Activated T-helper 1 cell treated with anti-CD3 and anti-CD28 coated beads, Interleukin-2, amount 50 U/mL, for 16 hours (primary cell): ENCODE results near the gene MACROD2.

Experiments used
- DNase-seq, 2 donors: peaks; one replicate each; pipeline ENCODE4 v3.0.0-alpha.2; 2020; ENCODE audit warnings: low read depth in 1 of 2, low spot score in 1 of 2

MACROD2 gene

GRCh38 chr20:15297059-15297875, 1302.0 kb downstream of the MACROD2 start:
- DNase-seq, result no peak

DNA sequence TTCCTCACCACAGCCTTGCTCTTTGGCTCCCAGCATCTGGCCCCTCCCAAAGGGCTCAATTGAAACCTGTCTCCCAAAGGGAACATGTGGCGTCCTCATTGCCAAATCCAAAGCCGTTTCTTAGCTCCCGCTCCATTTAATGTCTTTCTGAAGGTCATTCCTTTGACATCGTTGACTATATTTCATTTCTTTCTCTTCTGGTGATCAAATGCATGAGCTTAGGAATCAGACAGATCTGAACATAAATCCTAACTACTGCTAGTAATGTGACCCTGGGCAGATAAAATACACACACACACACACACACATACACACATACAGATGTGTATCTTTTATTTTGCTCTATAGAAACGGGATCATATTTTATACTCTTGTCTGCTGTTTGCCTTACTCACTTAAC, 1306.8 kb downstream of the MACROD2 start:
- no peak for DNase-seq

- DNase-seq, result no peak
Observed at GRCh38 chr20:15310361-15310760, 1315.0 kb downstream of the MACROD2 start.

GRCh38 chr20:15316556-15316955, 1321.2 kb downstream of the MACROD2 start:
- DNase-seq, result no peak

DNA sequence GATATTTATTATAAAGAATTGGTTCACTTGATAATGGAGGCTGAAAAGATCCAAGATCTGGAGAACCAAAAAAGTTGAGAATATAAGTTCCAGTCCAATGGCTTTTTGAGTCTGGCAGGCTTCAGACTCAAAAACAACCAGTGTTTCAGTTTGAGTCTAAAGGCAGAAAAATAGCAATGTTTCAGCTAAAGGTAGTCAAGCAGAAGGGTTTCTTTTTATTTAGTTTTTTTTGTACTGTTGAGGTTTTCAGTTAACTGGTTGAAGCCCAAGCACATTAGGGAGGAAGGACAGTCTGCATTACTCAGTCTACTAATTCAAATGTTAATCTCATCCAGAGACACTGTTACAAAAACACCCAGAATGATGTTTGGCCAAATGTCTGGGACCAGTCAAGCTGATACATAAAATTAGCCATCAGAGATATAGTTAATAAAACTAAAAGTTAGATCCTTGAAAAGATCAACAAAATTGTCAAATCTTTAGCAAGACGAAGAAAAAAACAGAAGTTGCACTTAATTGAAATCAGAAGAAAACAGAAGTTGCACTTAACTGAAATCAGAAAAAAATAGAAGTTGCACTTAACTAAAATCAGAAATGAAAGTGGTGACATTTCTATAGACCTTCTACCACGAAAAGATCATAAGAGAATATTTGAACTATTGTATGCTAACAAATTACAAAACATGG, 1322.4 kb downstream of the MACROD2 start:
- no peak for DNase-seq

DNA sequence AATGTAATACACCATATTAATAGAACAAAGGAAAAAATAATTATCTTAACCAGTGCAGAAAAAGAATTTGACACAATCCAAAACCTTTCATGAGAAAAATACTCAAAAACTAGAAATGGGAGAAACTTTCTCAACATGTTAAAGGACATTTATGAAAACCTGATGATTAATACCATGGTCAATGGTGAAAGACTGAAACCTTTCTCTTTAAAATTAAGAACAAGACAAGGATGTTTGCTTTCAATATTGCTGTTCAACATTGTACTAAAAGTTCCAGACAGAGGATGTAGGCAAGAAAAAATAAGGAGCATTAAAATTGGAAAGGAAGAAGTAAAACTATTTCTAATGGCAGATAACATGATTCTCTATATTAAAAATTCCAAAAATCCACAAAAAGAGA, 1323.4 kb downstream of the MACROD2 start:
- no peak for DNase-seq

DNA sequence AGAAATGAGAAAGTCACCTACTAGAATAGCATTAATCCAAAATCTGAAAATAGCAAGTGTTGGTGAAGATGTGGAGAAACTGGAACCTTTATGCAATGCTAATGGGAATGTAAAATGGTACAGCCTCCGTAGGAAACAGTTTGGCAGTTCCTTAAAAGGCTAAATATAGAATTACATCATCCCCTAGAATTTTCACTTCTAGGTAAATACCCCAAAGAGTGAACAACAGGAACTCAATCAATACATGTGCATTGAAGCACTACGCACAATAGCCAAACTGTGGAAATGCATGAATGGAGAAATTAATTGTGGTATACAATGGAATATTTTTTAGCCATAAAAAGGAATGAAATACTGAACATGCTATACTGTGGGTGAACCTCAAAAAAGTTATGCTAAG, 1324.1 kb downstream of the MACROD2 start:
- DNase-seq, result no peak

DNA sequence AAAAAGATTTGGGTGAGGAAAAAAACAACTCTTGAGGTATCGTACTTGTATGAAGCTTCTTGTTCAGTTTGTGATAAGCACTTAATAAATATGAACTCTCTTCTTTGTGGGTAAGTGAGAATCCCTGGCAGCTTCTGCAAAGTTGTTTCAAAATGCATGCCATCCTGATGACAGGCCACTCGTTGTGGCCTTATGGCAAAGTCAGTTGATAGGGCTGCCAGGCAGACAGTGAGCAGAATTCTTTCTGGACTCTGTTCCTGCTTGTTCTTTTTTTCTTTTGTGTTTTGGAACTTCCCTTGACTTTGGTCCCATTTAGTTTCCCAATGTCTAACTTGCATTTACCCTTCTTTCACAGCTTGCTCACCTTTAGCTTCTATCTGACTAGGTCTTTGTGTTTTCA, 1325.6 kb downstream of the MACROD2 start:
- DNase-seq, result no peak

- no peak for DNase-seq
Observed at GRCh38 chr20:15327123-15327522, 1331.8 kb downstream of the MACROD2 start.

DNA sequence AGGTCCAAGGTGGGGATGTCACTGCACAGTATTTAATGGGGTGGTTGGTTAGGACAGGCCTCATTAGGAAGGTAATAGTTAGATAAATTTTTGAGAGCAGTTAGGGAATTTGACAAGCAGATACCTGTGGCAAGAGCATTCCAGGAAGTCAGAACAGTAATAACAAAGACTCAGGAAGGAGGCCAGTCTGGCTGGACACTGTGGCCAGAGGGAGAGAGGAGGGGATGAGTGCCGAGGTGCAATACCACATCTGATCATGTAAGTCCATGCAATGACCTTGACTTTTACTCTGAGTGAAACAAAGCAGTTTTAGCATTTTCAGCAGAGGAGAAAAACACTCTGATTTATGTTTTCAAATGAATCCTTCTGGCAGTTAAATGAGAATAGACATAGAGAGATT, 1332.8 kb downstream of the MACROD2 start:
- DNase-seq, result no peak

GRCh38 chr20:15332711-15333160, 1337.4 kb downstream of the MACROD2 start:
- DNase-seq, result no peak

- no peak for DNase-seq
Observed at GRCh38 chr20:15333170-15333569, 1337.9 kb downstream of the MACROD2 start.

DNA sequence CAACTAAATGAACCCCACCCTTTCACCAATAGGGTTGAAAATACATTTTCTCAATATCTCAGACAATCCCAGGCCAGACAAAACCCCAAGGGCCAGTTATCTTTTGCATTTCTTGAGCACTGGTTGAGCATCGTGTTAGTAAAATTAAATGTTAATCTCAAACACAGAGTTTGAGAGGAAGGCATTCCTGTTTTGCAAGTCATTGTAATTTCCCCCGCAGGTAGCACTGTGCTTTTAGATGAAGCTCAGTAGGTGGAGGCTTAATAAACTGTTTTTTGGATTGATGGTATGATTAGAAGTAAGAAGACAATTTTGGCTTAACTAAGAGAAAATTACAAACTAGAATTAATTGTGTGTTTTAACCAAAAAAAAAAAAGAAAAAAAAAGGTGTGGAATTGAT, 1340.7 kb downstream of the MACROD2 start:
- no peak for DNase-seq

- no peak for DNase-seq
Observed at GRCh38 chr20:15336536-15336935, 1341.2 kb downstream of the MACROD2 start.

DNA sequence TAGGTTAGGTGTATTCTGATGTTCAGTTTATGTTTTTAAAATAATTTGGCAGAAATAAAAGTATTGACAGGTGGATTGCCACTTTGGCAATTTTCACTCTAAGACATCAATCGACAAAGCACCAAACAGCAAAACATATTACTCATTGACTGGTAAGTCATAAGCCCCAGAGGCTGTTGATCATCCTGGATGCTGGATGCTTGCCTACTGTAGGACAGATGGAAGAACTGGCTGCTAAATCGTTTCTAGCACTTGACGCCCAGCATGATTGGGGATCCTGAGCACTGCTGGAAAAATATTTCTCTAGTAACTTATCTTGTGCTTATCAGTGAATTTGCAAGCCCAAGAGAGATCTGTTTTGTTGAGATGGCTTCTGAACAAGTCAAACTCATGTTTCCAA, 1343.9 kb downstream of the MACROD2 start:
- no peak for DNase-seq

DNA sequence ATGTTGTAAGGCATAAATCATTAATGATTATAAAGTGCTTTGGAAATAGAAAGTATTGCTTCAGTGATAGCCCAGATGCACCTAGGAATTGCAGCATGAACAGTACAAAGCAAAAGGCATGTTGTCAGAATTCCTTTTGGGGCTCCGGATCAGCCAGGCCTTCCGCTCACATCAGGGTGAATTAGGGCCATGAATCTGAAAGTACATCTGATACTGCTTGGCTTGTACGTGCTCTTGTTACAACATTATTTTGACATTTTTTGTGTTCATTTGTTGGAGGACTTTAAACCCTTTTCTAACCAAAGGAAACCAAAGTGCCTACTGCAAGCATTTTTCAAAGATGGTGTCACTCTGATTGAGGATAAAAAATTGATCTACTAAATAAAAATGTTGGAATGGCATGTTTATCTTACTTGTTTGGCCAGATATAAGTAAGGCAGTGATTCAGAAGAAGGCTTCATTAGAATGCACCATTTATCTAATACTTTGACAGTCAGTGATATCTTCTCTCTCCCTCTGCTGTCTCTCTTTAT, 1347.7 kb downstream of the MACROD2 start:
- DNase-seq, result no peak

GRCh38 chr20:15345287-15345686, 1350.0 kb downstream of the MACROD2 start:
- no peak for DNase-seq

GRCh38 chr20:15346657-15347280, 1351.5 kb downstream of the MACROD2 start:
- DNase-seq, result no peak

DNA sequence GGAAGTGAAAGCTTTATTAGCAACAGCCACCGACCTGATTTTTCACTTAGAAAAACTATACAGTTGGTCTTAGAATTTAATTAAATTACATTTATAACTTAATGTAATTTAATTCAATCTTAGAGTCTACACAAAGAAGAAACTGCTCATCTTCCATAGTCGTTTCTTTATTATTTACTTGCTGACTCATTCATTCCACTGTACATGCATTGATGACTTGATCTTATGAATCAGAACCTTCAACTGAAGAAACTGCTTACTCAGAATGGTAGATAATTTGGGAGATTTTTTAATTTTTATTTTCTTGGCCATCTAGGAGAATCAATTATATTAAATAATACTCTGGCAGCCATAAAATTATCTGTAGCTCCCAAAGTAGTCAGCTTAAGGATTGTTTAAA, 1363.7 kb downstream of the MACROD2 start:
- DNase-seq, result no peak

DNA sequence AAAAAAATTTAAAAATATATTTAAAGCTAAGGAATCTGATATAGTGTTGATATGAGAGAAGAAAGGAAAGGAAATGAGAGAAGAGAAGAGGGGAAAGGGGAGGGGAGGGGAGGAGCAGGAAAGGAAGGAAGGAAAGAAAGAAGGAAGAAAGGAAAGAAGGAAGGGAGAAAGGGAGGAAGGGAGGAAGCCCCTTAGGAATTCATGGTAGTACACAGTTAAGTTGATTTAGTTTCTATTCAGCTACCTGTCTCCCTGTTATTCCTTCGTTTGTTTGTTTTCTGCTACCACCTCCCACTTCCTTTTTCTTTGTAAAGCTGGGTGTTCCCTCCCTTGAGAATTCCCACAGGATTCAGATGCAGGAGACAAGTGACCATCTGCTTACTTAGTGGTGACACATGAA, 1367.5 kb downstream of the MACROD2 start:
- DNase-seq, result no peak

DNA sequence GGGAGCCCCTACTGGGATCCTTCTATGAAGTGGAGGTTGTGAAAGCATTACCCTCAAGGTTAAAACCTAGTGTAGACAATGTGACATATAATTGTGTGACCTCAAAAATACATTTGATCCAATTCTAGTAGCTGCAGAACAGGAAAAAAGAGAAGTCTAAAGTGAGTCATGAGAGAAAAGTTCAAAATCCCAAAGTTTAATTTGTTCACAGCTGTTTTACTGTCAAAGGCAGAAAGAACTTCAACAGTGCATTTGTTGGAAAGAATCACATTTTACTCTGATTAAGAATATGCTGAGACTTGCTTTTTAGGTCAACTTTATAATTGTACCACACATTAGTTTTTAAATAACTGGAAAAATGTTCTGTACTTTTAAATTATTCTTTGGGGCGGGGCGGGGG, 1369.5 kb downstream of the MACROD2 start:
- DNase-seq, result no peak

DNA sequence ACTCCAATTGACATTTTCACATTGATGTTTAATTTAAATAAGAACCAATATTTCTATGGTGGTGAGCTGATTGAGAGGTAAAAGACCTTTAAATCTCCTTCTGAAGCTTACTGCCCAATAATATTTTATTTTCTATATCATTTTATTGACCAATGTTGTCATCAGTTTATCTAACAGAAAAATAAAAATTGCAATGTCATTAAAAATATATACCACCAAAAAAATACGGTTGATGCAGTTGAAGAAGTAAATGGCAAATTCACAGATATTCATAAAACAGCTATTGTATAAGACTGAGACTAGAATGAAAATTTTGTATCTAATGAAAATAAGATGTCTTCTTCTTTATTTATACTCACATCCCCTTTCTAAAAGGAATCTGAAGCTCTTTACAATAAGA, 1375.1 kb downstream of the MACROD2 start:
- DNase-seq, result no peak
